GM20431 (cell line): ENCODE data around the gene PIR.

ENCODE experiments used
- in situ Hi-C: fragments of 300-500 bp; cut with MseI, MboI; formaldehyde crosslinking; loops from one replicate; pipeline ENCODE4 v1.15.0; 2020; ENCODE audit warnings: low sequenced_read_pairs; ENCODE audit not compliant: unreplicated experiment

PIR gene

DNA sequence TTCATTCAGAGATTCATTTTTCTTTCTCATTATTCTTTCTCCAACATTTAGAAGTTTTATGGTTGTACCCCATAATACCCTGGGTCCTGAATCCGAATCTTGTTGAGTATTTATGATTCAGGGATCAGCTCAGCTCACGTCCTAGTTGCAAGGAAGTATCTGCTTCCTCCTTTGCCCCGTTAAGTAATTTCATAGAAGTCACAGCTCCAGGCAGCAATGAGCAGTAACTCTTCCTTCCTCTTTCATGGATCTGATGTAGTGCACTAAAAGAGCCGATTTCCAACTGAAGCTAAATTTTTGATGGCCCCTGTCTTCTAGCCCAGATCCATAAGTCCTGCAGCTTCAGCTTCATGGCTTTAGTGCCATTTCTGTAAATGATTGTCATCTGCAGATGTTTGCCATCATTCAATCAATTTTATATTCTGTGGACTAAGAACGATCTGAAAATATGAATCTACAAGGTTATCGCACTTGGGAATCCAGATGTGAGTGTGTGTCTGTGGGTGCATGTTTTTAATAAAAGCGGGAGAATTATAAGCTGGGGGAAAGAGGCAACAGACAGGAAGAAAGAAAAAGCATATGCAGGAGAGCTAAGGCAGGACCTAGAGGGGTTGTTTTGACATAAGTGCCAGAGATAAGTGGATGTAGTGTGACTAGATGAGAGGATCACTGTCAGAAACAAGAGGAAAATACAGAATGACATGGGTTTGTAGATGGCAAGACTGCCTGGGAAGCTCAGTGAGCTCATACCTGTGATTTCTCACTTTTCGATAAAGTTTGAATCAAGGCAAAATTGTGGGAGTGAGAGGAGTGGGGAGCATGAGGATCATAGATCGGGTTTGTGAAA is 126.4 kb downstream of the PIR start:
- in situ Hi-C loops = no loop called here

GRCh38 chrX:15359701-15360100 is 133.4 kb downstream of the PIR start:
- in situ Hi-C loops = no loop called here

GRCh38 chrX:15358533-15358932 is 134.6 kb downstream of the PIR start:
- in situ Hi-C loops = no loop called here

GRCh38 chrX:15356444-15356843 is 136.7 kb downstream of the PIR start:
- in situ Hi-C loops = no loop called here

- in situ Hi-C loops = no loop called here
These were observed 142.7 kb downstream of the PIR start for GRCh38 chrX:15350329-15350996.

GRCh38 chrX:15349046-15349445 is 144.1 kb downstream of the PIR start:
- in situ Hi-C loops = loop anchor here (25.0 kb wide), 1 partner anchor 113 kb away; no protein-coding TSS in a partner anchor

DNA sequence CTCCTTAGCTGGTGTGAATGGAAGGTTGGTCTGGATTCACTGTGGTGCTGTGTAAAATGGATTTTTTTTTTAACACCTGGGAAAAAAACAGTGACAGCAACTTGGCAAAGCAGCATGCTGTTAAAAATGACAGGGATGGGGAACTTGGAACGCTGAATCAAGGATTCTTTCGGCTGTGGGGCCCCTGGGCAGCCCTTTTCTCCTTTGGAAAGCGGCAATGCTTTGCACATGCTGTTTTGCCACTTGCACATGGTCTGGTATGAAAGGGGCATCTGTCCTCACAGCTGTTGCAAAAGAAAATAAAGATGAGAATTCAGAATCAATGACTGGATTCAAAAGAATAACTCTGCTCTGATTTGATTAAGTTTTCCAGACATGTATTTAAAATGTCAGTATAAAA is 147.2 kb downstream of the PIR start:
- in situ Hi-C loops = loop anchor here (25.0 kb wide), 1 partner anchor 116 kb away; no protein-coding TSS in a partner anchor

DNA sequence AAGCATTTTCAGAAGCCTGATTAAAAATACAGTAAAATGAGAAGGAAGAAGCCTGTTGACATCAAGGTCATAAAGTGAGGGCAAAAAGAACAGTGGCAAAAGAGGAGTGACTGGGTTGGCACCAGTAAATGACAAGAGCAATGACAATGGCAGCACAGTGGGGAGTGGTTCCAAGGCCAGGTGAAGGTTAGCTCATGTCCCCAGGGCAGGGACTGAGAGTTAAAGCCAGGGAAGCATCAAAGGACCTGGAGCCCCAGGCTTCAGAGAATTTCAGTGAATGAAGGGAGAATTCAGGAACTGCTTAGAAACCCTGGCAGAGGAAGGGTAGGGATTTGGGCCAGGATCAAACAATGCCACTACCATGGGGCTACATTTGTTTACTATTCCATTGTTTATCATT is 149.0 kb downstream of the PIR start:
- in situ Hi-C loops = loop anchor here (25.0 kb wide), 1 partner anchor 118 kb away; no protein-coding TSS in a partner anchor

DNA sequence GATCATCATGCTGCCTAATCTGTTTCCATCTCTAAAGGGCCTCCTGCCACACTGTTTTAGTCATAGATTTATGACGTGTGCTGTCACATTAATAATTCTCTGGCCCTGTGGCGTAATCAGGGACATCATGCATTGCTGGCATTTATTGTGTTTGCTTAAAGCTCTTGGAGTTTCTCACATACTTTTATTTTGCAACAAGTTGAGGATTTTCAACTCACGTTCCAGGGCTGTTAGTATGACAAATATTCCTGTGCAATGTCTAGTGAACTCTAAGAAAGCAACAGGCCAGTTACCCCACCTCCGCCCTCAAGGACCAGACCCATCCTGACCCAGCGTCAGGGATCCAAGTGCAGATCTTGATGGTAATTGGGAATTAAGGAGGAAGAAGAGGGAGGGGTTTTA is 150.1 kb downstream of the PIR start:
- in situ Hi-C loops = loop anchor here (25.0 kb wide), 1 partner anchor 119 kb away; no protein-coding TSS in a partner anchor

- in situ Hi-C loops = loop anchor here (25.0 kb wide), 1 partner anchor 121 kb away; no protein-coding TSS in a partner anchor
These were observed 152.3 kb downstream of the PIR start for GRCh38 chrX:15340867-15341266.

DNA sequence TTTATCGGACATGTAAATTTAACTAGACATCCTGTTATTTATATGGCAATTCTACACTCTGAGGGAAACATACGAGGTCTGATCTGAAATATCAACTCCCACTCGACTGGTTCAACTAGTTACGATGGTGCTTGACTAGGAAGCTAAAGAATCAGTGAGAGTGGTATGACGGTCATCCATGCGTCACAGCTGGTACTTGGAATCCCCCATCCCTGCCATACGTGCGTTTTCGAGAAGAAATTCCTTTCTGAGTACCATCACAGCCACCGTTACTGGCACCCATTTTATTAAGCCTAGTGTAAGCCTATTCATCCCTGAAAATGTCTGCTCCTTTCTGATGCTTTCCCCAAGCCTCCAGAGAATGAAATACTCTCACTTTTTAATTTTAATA is 157.1 kb downstream of the PIR start:
- in situ Hi-C loops = loop anchor here (25.0 kb wide), 1 partner anchor 126 kb away; no protein-coding TSS in a partner anchor

GRCh38 chrX:15335135-15336022 is 157.8 kb downstream of the PIR start, which contains the start of gene PIGA:
TSS of gene PIGA (minus strand) at chrX:15335523. CDS start at chrX:15331930, 3,593 bp downstream.
- in situ Hi-C loops = loop anchor here (25.0 kb wide), 1 partner anchor 127 kb away; no protein-coding TSS in a partner anchor
